ENCODE results near the gene SMIM13.

The SMIM13 gene

GRCh38 chr6:11161031-11161956, 67.7 kb downstream of the SMIM13 start:
- DNase-seq = no peak

GRCh38 chr6:11162262-11162661, 68.6 kb downstream of the SMIM13 start:
- no peak for DNase-seq

GRCh38 chr6:11163932-11164331, 70.3 kb downstream of the SMIM13 start:
- DNase-seq = no peak

- DNase-seq = no peak
These were observed 71.3 kb downstream of the SMIM13 start for GRCh38 chr6:11164717-11165646.

DNA sequence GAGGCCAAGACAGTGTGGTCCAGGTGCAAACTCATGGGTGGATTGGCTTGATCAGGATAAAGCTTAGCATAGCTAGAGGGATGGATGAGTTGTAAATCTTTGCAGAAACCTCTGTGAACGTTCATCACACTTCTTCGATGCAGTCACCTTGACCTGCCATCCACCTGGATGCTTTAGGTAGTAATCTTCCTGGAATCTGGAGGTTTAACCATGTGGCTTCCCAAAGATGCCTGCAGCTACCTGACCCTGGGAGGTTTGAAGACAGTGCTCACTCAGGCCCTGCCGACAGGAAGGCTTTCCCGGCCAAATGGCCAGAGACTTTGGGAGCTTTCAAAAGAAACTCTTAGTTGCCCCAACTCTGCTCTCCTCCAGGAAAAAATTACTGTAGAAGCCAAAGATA, 73.3 kb downstream of the SMIM13 start:
- DNase-seq = no peak

DNA sequence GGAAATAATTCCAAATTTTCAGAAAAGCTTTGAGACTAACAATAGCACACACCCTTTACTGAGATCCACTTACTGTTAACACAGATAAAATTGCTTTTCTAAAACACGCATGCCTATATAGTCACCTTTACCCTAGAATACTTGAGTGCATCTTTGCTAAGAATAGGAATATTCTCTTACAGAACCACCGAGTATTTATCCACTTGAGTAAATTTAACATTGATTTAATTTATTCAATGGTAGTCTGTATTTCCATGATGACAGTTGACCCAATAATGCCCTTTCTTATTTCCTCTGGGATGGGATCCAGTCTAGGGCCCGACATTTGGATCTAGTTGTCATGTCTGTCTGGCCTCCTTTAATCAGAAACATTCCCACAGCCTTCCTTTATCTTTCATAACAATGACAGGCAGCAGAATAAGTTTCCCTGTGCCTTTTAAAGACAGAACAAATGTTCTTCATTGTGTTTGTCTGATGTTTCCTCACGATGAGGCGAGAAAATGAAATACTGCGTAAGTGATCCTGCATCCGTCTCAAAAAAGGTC, 74.5 kb downstream of the SMIM13 start:
- no peak for DNase-seq

DNA sequence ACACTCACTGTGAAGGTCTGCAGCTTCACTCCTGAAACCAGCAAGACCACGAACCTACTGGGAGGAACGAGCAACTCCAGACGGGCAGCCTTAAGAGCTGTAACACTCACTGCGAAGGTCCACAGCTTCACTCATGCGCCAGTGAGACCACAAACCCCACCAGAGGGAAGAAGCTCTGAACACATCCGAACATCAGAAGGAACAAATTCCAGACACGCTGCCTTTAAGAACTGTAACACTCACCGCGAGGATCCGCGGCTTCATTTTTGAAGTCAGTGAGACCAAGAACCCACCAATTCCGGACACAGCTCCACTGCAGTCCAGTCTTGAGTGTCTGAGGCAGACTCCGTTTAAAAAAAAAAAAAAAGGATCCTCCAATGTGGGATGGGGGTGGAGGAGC, 78.3 kb downstream of the SMIM13 start:
- DNase-seq = no peak

- DNase-seq = no peak
These were observed 79.1 kb downstream of the SMIM13 start for GRCh38 chr6:11172501-11173327.

DNA sequence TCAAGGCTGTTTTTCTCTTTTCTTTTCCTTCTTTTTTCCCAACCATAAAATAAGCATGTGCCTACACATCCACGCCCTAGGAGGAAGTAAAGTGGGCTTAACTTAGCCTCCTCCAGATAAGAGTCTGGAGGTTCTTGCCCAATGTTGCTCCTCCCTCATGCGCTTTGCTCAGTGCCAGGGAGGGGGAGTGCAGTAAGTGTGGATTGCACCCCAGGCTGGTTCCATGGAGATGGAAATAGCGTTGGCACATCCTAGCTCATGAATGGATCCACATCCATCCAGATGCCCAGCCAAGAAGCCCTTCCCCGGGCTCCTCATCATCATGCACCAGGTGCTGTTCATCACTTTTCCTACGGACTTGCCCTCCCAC, 80.6 kb downstream of the SMIM13 start:
- DNase-seq = no peak

DNA sequence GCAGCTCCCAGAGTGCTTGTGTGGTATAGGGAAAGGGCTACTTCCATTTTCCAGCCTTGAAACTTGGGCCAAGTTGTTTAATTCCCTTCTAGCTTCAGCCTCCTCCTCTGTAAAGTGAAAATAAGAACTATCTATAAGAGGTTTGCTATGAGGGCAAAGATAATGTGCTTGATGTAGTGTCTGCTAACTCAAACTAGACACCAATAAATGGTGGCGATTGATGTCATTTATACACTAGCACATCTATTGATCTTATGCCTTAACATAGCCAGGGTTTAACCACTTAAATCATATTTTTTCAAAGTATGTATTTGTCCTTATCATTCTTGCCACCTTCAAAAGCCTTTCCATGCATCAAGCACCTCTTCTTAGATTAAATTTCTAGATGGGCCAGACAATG, 83.6 kb downstream of the SMIM13 start:
- no peak for DNase-seq

DNA sequence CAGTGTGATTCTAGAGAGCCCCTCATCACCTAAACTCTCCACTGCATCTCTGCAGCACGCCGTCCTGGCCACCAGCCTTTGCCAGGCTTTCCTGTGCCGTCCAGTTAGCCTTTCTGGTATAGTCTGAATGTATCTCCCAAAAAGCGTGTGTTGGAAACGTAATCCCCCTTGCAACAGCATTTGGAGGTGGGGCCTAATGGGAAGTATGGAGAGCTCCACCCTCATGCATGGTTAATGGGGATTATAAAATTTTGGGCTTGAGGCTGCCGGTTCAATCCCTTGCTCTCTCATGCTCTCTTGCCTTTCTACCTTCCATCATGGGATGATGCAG, 85.4 kb downstream of the SMIM13 start:
- no peak for DNase-seq

DNA sequence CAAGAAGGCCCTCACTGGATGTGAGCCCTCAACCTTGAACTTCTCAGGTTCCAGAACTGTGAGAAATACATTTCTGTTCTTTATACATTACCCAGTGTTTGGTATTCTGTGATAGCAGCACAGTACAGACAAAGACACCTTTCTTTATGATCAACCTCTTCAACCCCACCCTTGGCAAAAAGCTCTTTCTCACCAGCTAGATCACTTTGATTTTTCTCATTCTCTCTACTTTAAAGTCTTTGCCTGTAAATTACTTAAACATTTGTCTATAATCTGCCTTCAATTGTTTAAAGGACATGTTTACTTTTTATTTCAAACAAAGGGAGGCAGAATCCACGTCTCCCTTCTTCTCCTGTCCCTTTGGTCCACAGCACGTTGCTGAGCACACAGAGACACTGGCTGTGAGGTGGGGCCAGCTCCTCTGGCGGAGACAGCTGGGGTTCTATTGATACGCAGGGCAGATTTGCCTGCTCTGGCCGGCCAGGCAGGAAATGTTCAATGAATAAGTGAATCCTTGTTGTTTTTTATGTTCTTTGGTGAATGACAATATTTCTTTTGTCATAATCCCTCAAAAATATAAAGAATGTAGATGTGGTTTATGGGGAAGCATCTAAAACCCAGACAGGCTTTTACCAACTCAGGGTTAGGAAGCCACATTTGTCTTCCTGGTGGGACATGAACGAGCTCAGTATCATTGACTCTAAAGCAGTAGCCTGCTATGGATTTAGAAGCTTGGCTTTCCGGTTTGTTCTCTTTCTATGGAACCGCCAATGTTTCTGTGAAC, 86.0 kb downstream of the SMIM13 start:
- DNase-seq = no peak

DNA sequence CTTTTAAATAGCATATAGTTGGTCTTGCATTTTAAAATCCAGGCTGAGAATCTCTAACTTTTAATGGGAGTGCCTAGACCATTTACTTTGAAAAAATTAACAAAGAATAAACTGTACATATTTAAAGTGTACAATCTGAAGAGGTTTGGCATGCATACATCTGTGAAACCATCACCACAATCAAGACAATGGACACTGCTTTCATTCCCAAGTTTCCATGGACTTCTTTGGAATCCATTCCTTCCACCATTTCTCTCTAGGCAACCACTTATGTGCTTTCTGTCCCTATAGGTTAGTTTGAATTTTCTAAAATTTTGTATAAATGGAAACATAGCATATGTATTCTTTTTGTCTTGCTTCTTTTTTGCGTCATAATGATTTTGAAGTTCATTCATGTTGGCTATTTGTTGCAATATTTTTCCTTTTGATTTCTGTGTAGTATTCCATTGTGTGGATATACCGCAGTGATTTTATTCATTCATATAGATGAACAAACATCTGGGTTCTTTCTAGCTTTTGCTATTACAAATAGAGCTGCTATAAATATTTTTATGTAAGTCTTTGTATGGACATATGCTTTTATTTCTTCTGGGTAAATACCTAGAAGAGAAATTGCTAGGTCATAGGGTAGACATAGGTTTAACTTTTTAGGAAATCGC, 88.0 kb downstream of the SMIM13 start:
- DNase-seq = no peak

DNA sequence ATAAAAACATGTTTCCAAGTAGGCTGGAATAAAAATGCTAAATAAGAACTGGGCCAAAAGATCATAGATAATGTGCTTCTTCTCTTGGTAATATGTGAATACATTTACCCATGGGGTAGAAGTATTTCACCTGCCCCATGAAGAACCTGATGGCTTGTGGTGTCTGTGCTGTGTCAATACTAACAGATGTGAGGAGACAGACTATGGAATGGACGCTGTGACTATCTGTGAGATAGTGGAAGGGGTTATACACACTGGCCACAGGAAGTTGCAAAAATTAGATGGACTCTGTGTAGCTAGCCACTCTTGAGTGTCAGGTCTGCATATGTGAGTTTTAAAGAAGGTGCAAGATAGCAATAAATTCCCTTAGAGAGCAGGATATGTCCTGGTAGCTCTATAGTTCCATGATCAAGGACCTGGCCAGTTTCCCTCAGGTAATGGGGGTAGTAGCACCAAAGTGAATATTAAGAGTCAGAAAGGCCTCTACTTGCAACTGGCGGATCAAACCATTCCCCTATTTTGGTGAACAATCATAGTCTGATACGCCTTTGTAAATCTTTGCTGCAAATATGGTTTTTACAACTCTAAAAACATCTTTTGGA, 90.2 kb downstream of the SMIM13 start:
- no peak for DNase-seq

DNA sequence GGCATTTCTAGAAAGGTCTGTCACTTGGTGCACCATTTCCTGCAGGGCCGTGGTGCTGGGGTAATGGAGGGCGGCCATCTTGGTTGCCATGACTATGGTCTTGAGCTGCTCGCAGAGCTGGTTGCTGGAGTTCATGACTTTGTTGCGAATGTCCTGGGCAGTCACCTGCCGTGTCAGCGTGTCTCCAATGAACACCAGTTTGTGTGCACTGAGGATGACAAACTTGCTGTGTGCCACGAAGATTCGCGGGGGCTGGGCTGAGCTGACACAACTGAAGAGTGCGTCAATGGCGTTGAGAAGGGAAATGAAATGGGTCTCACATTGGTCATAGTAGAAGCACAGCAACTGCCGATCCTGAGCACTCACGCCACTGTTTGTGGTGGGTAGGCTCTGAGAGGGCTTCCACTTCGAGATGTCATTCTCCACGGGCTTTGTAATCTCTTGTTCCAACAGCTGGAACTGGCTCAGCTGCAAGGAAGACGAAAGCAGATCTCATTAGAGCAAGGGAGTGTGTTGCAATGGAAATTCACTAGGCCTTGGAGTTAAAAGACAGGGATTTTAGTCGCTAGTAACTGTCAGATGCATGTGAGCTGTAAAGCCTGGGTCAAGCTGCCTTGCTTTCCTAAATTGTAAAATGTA, 91.7 kb downstream of the SMIM13 start:
- no peak for DNase-seq

GRCh38 chr6:11187301-11187700, 93.7 kb downstream of the SMIM13 start:
- no peak for DNase-seq
